ENCODE results near the gene PIGQ. TPM values are rescaled to one million over a fixed set of nuclear protein-coding genes. Genes with fewer than 3 reads are reported as not detected.

Gene PIGQ
- total and polyA plus RNA-seq, 2 experiments from 2014 or later, result 30.2 to 62.3 TPM

DNA sequence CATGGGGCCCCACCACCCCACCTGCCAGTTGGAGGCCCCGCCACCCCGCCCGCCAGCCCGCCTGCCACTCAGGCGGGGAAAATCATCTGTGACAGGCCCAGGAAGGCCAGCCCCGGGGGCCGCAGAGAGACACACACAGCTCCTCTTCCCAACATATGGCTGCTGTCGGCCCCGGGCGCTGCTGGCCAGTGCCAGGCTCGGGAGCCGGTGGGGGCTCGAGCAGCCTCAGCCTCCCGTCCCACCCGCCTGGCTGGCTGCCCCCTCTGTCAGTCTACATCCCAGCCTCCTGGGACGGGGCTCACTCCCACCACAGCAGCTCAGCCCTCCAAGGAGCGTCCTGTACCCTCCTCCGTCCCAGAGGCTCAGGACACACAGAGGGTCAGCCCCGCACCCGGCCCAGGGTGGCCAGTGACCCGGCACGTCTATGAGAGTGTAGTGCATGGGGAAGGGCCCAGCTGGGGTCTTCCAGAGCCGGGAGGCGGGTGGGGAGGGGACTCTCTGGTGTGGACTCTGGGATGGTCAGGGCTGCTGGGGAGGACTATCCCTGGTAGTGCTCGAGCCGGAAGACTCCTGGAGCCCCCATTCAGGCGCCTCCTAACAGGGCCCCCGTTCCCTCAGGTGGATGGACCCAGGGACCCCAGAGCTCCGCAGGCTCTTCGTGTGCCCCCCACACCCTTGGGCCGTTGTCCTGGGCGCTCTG is 13.1 kb upstream of the PIGQ start:
- Mint-ChIP-seq H3K27ac (no peak overlapping the region), H3K4me1 (no peaks in the 10 kb centered on the region), H3K9me3 (no peaks in the 10 kb centered on the region), H3K27me3 (ENCODE audit: insufficient read depth, low read depth, poor library complexity) (peaks cover 12% of the 10 kb centered on the region), H3K36me3 (ENCODE audit: low read depth) (peaks cover 3% of the 10 kb centered on the region; the same call in 1 of the 3 replicates), H3K4me3 (no peak overlapping the region)
- Histone ChIP-seq H3K4me3 (no peak overlapping the region), H3K4me2 (no peak overlapping the region), H3K36me3 (ENCODE audit: insufficient read depth) (no peaks in the 10 kb centered on the region), H3K79me2 (replicated peaks; ENCODE audit: insufficient read depth) (no peaks in the 10 kb centered on the region), H3K9me2 (ENCODE audit: insufficient read depth) (no peaks in the 10 kb centered on the region), H4K20me1 (replicated peaks; ENCODE audit: insufficient read depth) (no peaks in the 10 kb centered on the region; the same call in 1 of the 2 replicates), H2AFZ (no peak overlapping the region), H3F3A (replicated peaks; ENCODE audit: low read depth) (0 out of 2 replicates have a peak, but pooled peaks cover 3% of the 10 kb centered on the region), H3K27me3 (ENCODE audit: insufficient read depth) (peaks cover 32% of the 10 kb centered on the region), H3K4me1 (ENCODE audit: insufficient read depth) (no peaks in the 10 kb centered on the region; the same call in 1 of the 2 replicates), H3K27ac (ENCODE audit: low read depth) (no peak overlapping the region)
- DNase-seq (ENCODE audit: low spot score), result no peak
- ATAC-seq, result no peak
- TF ChIP-seq JUNB (IDR thresholded peaks at IDR 0.05; ENCODE audit: unreplicated experiment) (no peak), STAT1 (IDR thresholded peaks at IDR 0.05; ENCODE audit: unreplicated experiment) (no peak), POLR2AphosphoS5 (IDR thresholded peaks at IDR 0.05; ENCODE audit: low read depth) (no peak), CREB1 (CRISPR knock-in tag; IDR thresholded peaks at IDR 0.05; ENCODE audit: low read depth) (no peak), EZH2phosphoT487 (IDR thresholded peaks at IDR 0.05; ENCODE audit: unreplicated experiment) (no peak), ZNF331 (CRISPR knock-in tag; IDR thresholded peaks at IDR 0.05; ENCODE audit: low read depth) (no peak), ZNF114 (CRISPR knock-in tag; IDR thresholded peaks at IDR 0.05) (no peak), EZH2 (IDR thresholded peaks at IDR 0.05; ENCODE audit: low read depth, unreplicated experiment) (no peak), NANOG (IDR thresholded peaks at IDR 0.05; ENCODE audit: borderline replicate concordance) (no peak)
- TF ChIP-seq, protein P1, sequence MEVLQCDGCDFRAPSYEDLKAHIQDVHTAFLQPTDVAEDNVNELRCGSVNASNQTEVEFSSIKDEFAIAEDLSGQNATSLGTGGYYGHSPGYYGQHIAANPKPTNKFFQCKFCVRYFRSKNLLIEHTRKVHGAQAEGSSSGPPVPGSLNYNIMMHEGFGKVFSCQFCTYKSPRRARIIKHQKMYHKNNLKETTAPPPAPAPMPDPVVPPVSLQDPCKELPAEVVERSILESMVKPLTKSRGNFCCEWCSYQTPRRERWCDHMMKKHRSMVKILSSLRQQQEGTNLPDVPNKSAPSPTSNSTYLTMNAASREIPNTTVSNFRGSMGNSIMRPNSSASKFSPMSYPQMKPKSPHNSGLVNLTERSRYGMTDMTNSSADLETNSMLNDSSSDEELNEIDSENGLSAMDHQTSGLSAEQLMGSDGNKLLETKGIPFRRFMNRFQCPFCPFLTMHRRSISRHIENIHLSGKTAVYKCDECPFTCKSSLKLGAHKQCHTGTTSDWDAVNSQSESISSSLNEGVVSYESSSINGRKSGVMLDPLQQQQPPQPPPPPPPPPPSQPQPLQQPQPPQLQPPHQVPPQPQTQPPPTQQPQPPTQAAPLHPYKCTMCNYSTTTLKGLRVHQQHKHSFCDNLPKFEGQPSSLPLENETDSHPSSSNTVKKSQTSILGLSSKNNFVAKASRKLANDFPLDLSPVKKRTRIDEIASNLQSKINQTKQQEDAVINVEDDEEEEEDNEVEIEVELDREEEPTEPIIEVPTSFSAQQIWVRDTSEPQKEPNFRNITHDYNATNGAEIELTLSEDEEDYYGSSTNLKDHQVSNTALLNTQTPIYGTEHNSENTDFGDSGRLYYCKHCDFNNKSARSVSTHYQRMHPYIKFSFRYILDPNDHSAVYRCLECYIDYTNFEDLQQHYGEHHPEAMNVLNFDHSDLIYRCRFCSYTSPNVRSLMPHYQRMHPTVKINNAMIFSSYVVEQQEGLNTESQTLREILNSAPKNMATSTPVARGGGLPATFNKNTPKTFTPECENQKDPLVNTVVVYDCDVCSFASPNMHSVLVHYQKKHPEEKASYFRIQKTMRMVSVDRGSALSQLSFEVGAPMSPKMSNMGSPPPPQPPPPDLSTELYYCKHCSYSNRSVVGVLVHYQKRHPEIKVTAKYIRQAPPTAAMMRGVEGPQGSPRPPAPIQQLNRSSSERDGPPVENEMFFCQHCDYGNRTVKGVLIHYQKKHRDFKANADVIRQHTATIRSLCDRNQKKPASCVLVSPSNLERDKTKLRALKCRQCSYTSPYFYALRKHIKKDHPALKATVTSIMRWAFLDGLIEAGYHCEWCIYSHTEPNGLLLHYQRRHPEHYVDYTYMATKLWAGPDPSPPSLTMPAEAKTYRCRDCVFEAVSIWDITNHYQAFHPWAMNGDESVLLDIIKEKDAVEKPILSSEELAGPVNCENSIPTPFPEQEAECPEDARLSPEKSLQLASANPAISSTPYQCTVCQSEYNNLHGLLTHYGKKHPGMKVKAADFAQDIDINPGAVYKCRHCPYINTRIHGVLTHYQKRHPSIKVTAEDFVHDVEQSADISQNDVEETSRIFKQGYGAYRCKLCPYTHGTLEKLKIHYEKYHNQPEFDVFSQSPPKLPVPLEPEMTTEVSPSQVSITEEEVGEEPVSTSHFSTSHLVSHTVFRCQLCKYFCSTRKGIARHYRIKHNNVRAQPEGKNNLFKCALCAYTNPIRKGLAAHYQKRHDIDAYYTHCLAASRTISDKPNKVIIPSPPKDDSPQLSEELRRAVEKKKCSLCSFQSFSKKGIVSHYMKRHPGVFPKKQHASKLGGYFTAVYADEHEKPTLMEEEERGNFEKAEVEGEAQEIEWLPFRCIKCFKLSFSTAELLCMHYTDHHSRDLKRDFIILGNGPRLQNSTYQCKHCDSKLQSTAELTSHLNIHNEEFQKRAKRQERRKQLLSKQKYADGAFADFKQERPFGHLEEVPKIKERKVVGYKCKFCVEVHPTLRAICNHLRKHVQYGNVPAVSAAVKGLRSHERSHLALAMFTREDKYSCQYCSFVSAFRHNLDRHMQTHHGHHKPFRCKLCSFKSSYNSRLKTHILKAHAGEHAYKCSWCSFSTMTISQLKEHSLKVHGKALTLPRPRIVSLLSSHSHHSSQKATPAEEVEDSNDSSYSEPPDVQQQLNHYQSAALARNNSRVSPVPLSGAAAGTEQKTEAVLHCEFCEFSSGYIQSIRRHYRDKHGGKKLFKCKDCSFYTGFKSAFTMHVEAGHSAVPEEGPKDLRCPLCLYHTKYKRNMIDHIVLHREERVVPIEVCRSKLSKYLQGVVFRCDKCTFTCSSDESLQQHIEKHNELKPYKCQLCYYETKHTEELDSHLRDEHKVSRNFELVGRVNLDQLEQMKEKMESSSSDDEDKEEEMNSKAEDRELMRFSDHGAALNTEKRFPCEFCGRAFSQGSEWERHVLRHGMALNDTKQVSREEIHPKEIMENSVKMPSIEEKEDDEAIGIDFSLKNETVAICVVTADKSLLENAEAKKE (CRISPR knock-in tag; IDR thresholded peaks at IDR 0.05), result no peak
- TF ChIP-seq, protein P2, sequence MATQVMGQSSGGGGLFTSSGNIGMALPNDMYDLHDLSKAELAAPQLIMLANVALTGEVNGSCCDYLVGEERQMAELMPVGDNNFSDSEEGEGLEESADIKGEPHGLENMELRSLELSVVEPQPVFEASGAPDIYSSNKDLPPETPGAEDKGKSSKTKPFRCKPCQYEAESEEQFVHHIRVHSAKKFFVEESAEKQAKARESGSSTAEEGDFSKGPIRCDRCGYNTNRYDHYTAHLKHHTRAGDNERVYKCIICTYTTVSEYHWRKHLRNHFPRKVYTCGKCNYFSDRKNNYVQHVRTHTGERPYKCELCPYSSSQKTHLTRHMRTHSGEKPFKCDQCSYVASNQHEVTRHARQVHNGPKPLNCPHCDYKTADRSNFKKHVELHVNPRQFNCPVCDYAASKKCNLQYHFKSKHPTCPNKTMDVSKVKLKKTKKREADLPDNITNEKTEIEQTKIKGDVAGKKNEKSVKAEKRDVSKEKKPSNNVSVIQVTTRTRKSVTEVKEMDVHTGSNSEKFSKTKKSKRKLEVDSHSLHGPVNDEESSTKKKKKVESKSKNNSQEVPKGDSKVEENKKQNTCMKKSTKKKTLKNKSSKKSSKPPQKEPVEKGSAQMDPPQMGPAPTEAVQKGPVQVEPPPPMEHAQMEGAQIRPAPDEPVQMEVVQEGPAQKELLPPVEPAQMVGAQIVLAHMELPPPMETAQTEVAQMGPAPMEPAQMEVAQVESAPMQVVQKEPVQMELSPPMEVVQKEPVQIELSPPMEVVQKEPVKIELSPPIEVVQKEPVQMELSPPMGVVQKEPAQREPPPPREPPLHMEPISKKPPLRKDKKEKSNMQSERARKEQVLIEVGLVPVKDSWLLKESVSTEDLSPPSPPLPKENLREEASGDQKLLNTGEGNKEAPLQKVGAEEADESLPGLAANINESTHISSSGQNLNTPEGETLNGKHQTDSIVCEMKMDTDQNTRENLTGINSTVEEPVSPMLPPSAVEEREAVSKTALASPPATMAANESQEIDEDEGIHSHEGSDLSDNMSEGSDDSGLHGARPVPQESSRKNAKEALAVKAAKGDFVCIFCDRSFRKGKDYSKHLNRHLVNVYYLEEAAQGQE (IDR thresholded peaks at IDR 0.05; ENCODE audit: unreplicated experiment), result no peak
- TF ChIP-seq, protein P3, sequence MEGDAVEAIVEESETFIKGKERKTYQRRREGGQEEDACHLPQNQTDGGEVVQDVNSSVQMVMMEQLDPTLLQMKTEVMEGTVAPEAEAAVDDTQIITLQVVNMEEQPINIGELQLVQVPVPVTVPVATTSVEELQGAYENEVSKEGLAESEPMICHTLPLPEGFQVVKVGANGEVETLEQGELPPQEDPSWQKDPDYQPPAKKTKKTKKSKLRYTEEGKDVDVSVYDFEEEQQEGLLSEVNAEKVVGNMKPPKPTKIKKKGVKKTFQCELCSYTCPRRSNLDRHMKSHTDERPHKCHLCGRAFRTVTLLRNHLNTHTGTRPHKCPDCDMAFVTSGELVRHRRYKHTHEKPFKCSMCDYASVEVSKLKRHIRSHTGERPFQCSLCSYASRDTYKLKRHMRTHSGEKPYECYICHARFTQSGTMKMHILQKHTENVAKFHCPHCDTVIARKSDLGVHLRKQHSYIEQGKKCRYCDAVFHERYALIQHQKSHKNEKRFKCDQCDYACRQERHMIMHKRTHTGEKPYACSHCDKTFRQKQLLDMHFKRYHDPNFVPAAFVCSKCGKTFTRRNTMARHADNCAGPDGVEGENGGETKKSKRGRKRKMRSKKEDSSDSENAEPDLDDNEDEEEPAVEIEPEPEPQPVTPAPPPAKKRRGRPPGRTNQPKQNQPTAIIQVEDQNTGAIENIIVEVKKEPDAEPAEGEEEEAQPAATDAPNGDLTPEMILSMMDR (conservative IDR thresholded peaks at IDR 0.05; ENCODE audit: low read depth in 2 of 2), result no peak
- TF ChIP-seq, protein P4, sequence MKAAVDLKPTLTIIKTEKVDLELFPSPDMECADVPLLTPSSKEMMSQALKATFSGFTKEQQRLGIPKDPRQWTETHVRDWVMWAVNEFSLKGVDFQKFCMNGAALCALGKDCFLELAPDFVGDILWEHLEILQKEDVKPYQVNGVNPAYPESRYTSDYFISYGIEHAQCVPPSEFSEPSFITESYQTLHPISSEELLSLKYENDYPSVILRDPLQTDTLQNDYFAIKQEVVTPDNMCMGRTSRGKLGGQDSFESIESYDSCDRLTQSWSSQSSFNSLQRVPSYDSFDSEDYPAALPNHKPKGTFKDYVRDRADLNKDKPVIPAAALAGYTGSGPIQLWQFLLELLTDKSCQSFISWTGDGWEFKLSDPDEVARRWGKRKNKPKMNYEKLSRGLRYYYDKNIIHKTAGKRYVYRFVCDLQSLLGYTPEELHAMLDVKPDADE (IDR thresholded peaks at IDR 0.05), result no peak

Measured in GM23338 (cell line).